Measurements from ENCODE around the gene C2CD2L. TPM values are rescaled to one million over a fixed set of nuclear protein-coding genes. Genes with fewer than 3 reads are reported as not detected.

The C2CD2L gene
- total and polyA plus RNA-seq, 2 of the 13 experiments (the other 11 are each of a cell fraction or from before 2014, with no cell fraction given): 3.7 to 5.5 TPM

GRCh38 chr11:119110439-119110838 is 3.3 kb downstream of the C2CD2L start:
- Histone ChIP-seq H2AFZ (ENCODE audit: low read length) (no peak overlapping the region), H3K4me3 (replicated peaks in 1 of 3; ENCODE audit: insufficient read depth in 1 of 3, low read depth in 2 of 3, low read length in 3 of 3) (no peak overlapping the region), H3K36me3 (replicated peaks in 1 of 2; ENCODE audit: control insufficient read depth in 1 of 2, insufficient read depth in 2 of 2, low read length in 2 of 2) (peaks cover 8 to 34% of the 10 kb centered on the region in 2 experiments), H3K4me1 (ENCODE audit: insufficient read depth, low read length) (peaks cover 29% of the 10 kb centered on the region), H3K9ac (ENCODE audit: insufficient read depth, low read depth, low read length) (no peak overlapping the region), H3K79me2 (ENCODE audit: insufficient read depth, low read length) (no peaks in the 10 kb centered on the region), H3K27me3 (ENCODE audit: control insufficient read depth in 1 of 2, insufficient read depth in 2 of 2, low read length in 2 of 2) (no peaks in the 10 kb centered on the region; a peak in 1 of 5 replicates), H3K9me3 (ENCODE audit: low read length) (no peaks in the 10 kb centered on the region), H4K20me1 (ENCODE audit: insufficient read depth, low read length) (no peaks in the 10 kb centered on the region), H3K4me2 (ENCODE audit: low read depth, low read length) (no peak overlapping the region), H3K27ac (ENCODE audit: extremely low read length, insufficient read depth, low read length) (no peak overlapping the region)
- ChIA-PET CTCF (ENCODE audit: low intra/inter-chr PET ratio, low total read pairs) (no interaction called here), POLR2A (no interaction called here)
- no TSS peak for BruUV-seq (replicated peaks)
- DNase-seq (ENCODE audit: low spot score): no peak
- 93% methylated on average over 4 of the region's 10 CpGs for whole genome bisulfite sequencing (ENCODE audit: low lambda C conversion rate)
- no peak for FAIRE-seq
- intact Hi-C loops (cut with micrococcal nuclease; ENCODE audit: unreplicated experiment): no loop called here
- in situ Hi-C loops (cut with HindIII; ENCODE audit: extremely low pct_ligation_motif_present, low pct_unique_long_range_greater_than_20kb): no loop called here
- no peak for ATAC-seq
- TF ChIP-seq IRF1 (CRISPR knock-in tag; IDR thresholded peaks at IDR 0.05; ENCODE audit: low read depth) (no peak), SSRP1 (CRISPR knock-in tag; IDR thresholded peaks at IDR 0.05) (no peak), ATF7 (IDR thresholded peaks at IDR 0.05) (no peak), ATF7 (CRISPR knock-in tag; IDR thresholded peaks at IDR 0.05) (no peak), ZNF766 (CRISPR knock-in tag; IDR thresholded peaks at IDR 0.05; ENCODE audit: borderline replicate concordance) (no peak), MXD4 (CRISPR knock-in tag; IDR thresholded peaks at IDR 0.05) (no peak), ZNF510 (CRISPR knock-in tag; IDR thresholded peaks at IDR 0.05; ENCODE audit: low read depth) (no peak), USF2 (IDR thresholded peaks at IDR 0.05; ENCODE audit: low read depth, low read length) (no peak), USF2 (CRISPR knock-in tag; IDR thresholded peaks at IDR 0.05; ENCODE audit: borderline replicate concordance) (no peak), SYNCRIP (IDR thresholded peaks at IDR 0.05; ENCODE audit: insufficient read depth, low read depth, low read length) (no peak), ZNF660 (CRISPR knock-in tag; IDR thresholded peaks at IDR 0.05; ENCODE audit: borderline replicate concordance, low read depth) (no peak), POGZ (CRISPR knock-in tag; IDR thresholded peaks at IDR 0.05) (no peak), NFKB2 (CRISPR knock-in tag; IDR thresholded peaks at IDR 0.05; ENCODE audit: borderline replicate concordance) (no peak), ZNF335 (CRISPR knock-in tag; IDR thresholded peaks at IDR 0.05) (no peak), PRDM10 (CRISPR knock-in tag; IDR thresholded peaks at IDR 0.05; ENCODE audit: low read depth) (no peak), MED13 (CRISPR knock-in tag; IDR thresholded peaks at IDR 0.05) (no peak), ARID3A (IDR thresholded peaks at IDR 0.05; ENCODE audit: low read depth, low read length) (no peak), MYC (CRISPR knock-in tag; IDR thresholded peaks at IDR 0.05; ENCODE audit: borderline replicate concordance) (no peak), PTBP1 (IDR thresholded peaks at IDR 0.05; ENCODE audit: low read depth, low read length, poor library complexity, severe bottlenecking) (no peak)

Measured in HepG2 (cell line).